H9 (cell line): ENCODE data around the gene ADAD2. TPM values are rescaled to one million over a fixed set of nuclear protein-coding genes. Genes with fewer than 3 reads are reported as not detected.

Experiments
- DNase-seq: peaks from one replicate; pipeline ENCODE4 v3.0.0-alpha.2; 2017
- H2AFZ ChIP-seq: one replicate; pipeline ENCODE4 v1.6.1; 2013; ENCODE audit warnings: mild to moderate bottlenecking, low read length, control low read depth, moderate library complexity
- H2AK5ac ChIP-seq: 2 replicates; pipeline ENCODE4 v1.6.1; 2013; ENCODE audit warnings: low read length, control low read depth, mixed read lengths; ENCODE audit not compliant: insufficient read length
- H2BK120ac ChIP-seq: one replicate; pipeline ENCODE4 v1.6.1; 2013; ENCODE audit warnings: low read depth, mild to moderate bottlenecking, low read length, control low read depth, inconsistent platforms; ENCODE audit not compliant: poor library complexity, severe bottlenecking
- H2BK12ac ChIP-seq: 2 replicates; pipeline ENCODE4 v1.6.1; 2013; ENCODE audit warnings: low read length, control low read depth, mixed read lengths, low read depth; ENCODE audit not compliant: insufficient read length
- H2BK15ac ChIP-seq: 2 replicates; pipeline ENCODE4 v1.6.1; 2013; ENCODE audit warnings: low read depth, low read length, control low read depth
- H2BK20ac ChIP-seq: one replicate; pipeline ENCODE4 v1.6.1; 2013; ENCODE audit warnings: low read depth, mild to moderate bottlenecking, low read length, control low read depth, inconsistent platforms; ENCODE audit not compliant: poor library complexity, severe bottlenecking
- H2BK5ac ChIP-seq: 2 replicates; pipeline ENCODE4 v1.6.1; 2013; ENCODE audit warnings: low read length, control low read depth, mixed read lengths; ENCODE audit not compliant: insufficient read length
- H3K14ac ChIP-seq: 2 replicates; pipeline ENCODE4 v1.6.1; 2013; ENCODE audit warnings: low read length, control low read depth; ENCODE audit not compliant: insufficient read depth
- H3K18ac ChIP-seq: 2 replicates; pipeline ENCODE4 v1.6.1; 2013; ENCODE audit warnings: low read depth, mild to moderate bottlenecking, mixed read lengths, low read length, control low read depth; ENCODE audit not compliant: insufficient read length
- H3K23ac ChIP-seq: 2 replicates; pipeline ENCODE4 v1.6.1; 2013; ENCODE audit warnings: low read length, control low read depth, mixed read lengths, low read depth; ENCODE audit not compliant: insufficient read length
- H3K23me2 ChIP-seq: 2 replicates; pipeline ENCODE4 v1.6.1; 2013; ENCODE audit warnings: low read depth, mild to moderate bottlenecking, mixed read lengths, low read length, control low read depth; ENCODE audit not compliant: insufficient read length, poor library complexity, severe bottlenecking
- H3K27ac ChIP-seq: 2 replicates; pipeline ENCODE4 v1.5.1; 2013; ENCODE audit warnings: low read length, control low read depth, mixed read lengths, low read depth; ENCODE audit not compliant: insufficient read length
- H3K27me3 ChIP-seq: 2 replicates; pipeline ENCODE4 v1.6.1; 2013; ENCODE audit warnings: low read length, control low read depth, inconsistent platforms; ENCODE audit not compliant: insufficient read depth
- H3K4ac ChIP-seq: 2 replicates; pipeline ENCODE4 v1.6.1; 2013; ENCODE audit warnings: low read depth, mild to moderate bottlenecking, control low read depth, inconsistent platforms, low read length, moderate library complexity
- H3K4me1 ChIP-seq: 2 replicates; pipeline ENCODE4 v1.6.1; 2013; ENCODE audit warnings: low read length, control low read depth, inconsistent platforms; ENCODE audit not compliant: insufficient read depth
- H3K4me2 ChIP-seq: 2 replicates; pipeline ENCODE4 v1.6.1; 2013; ENCODE audit warnings: low read length, control low read depth, mixed read lengths; ENCODE audit not compliant: insufficient read length, insufficient read depth
- H3K56ac ChIP-seq: 2 replicates; pipeline ENCODE4 v1.6.1; 2013; ENCODE audit warnings: low read depth, mild to moderate bottlenecking, mixed read lengths, low read length, control low read depth; ENCODE audit not compliant: insufficient read length
- H3K79me1 ChIP-seq: 2 replicates; pipeline ENCODE4 v1.6.1; 2013; ENCODE audit warnings: low read depth, mild to moderate bottlenecking, moderate library complexity, low read length, control low read depth, inconsistent platforms; ENCODE audit not compliant: insufficient read depth, poor library complexity, severe bottlenecking
- H3K79me2 ChIP-seq: 2 replicates; pipeline ENCODE4 v1.6.1; 2013; ENCODE audit warnings: low read length, control low read depth, inconsistent platforms; ENCODE audit not compliant: insufficient read depth
- H3K9ac ChIP-seq: 2 replicates; pipeline ENCODE4 v1.6.1; 2013; ENCODE audit warnings: low read length, control low read depth, mixed read lengths; ENCODE audit not compliant: insufficient read length; ENCODE audit errors: extremely low read depth
- H3K9me3 ChIP-seq: one replicate; pipeline ENCODE4 v1.6.1; 2013; ENCODE audit warnings: low read depth, low read length, inconsistent platforms; ENCODE audit not compliant: control insufficient read depth
- H3T11ph ChIP-seq: one replicate; pipeline ENCODE4 v1.6.1; 2013; ENCODE audit warnings: mild to moderate bottlenecking, low read length, control low read depth, inconsistent platforms
- H4K20me1 ChIP-seq: one replicate; pipeline ENCODE4 v1.6.1; 2013; ENCODE audit not compliant: control insufficient read depth, insufficient read length, insufficient read depth
- H4K5ac ChIP-seq: 2 replicates; pipeline ENCODE4 v1.6.1; 2013; ENCODE audit warnings: low read depth, mild to moderate bottlenecking, mixed read lengths, low read length, control low read depth; ENCODE audit not compliant: insufficient read length
- H4K8ac ChIP-seq: replicated peaks from 2 replicates; pipeline ENCODE4 v1.6.1; 2013; ENCODE audit warnings: low read length, control low read depth, mixed read lengths, low read depth; ENCODE audit not compliant: insufficient read length
- H4K91ac ChIP-seq: 2 replicates; pipeline ENCODE4 v1.6.1; 2013; ENCODE audit warnings: low read depth, mild to moderate bottlenecking, moderate library complexity, mixed read lengths, low read length, control low read depth; ENCODE audit not compliant: insufficient read length
- H3K27ac Mint-ChIP-seq, 3 experiments: 2 replicates in 2 of 3; 3 replicates in 1 of 3; pipeline ENCODE4 v1.8.0; 2020 to 2021; ENCODE audit warnings: mixed read lengths in 3 of 3, mild to moderate bottlenecking in 1 of 3, moderate library complexity in 1 of 3
- H3K27me3 Mint-ChIP-seq: 2 replicates; pipeline ENCODE4 v1.8.0; 2021; ENCODE audit warnings: low read depth, mild to moderate bottlenecking, moderate library complexity, mixed read lengths
- H3K36me3 Mint-ChIP-seq, 3 experiments: 2 replicates in 2 of 3; 3 replicates in 1 of 3; pipeline ENCODE4 v1.8.0; 2020 to 2021; ENCODE audit warnings: low read depth in 3 of 3, mixed read lengths in 3 of 3; ENCODE audit not compliant: insufficient read depth in 1 of 3
- H3K4me1 Mint-ChIP-seq, 2 experiments: 2 replicates each; pipeline ENCODE4 v1.8.0; 2020; ENCODE audit warnings: mixed read lengths in 2 of 2
- H3K4me3 Mint-ChIP-seq, 2 experiments: 2 replicates in 1 of 2; 3 replicates in 1 of 2; pipeline ENCODE4 v1.8.0; 2020 to 2021; ENCODE audit warnings: mild to moderate bottlenecking in 2 of 2, mixed read lengths in 2 of 2, moderate library complexity in 1 of 2
- H3K9me3 Mint-ChIP-seq, 2 experiments: 2 replicates in 1 of 2; 3 replicates in 1 of 2; pipeline ENCODE4 v1.8.0; 2020; ENCODE audit warnings: mild to moderate bottlenecking in 2 of 2, mixed read lengths in 2 of 2, moderate library complexity in 1 of 2
- CTCF ChIP-seq: fragments of 200-600 bp; sonication (generic); conservative IDR thresholded peaks from 3 replicates; pipeline ENCODE4 v1.8.0; 2021; ENCODE audit warnings: antibody characterized with exemption, mild to moderate bottlenecking
- WGBS: extraction: QIAGEN DNeasy Blood & Tissue Kit; methylation state at CpG from one replicate; pipeline ENCODE4 v1.1.7; 2013; ENCODE audit warnings: missing lambda C conversion rate, low lambda C conversion rate, mixed read lengths; ENCODE audit not compliant: insufficient read length; ENCODE audit errors: extremely low coverage; 5-methylcytosine and 5-hydroxymethylcytosine counted together
- total RNA-seq: library from RNA; stranded (reverse); gene quantifications from 2 replicates; pipeline ENCODE4 v1.2.1, GENCODE V29; 2021

The ADAD2 gene
- total RNA-seq, 1 experiment from 2014 or later = 1.0 TPM

DNA sequence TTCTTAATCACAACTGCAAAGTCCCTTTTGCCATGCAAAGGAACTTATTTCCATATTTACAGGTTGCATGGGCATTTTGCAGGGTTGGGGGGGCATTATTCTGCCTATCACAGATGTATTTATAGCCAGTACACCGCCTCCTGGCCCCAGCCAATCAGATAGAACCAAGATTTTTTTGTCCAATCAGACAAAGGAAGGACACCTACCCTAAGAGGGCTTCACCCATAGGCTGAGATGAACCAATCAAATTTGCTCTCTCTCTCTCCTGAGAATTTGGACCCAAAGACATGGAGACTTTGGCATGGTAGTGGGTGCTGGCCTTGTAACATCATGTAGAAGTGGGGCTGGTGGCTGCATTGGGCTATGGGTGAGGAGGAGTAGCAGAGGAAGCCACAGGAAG lies 52.8 kb downstream of the ADAD2 start:
- Histone ChIP-seq H2AK5ac (no peak overlapping the region), H3K4ac (no peak overlapping the region), H4K8ac (no peak overlapping the region), H3K9me3 (no peaks in the 10 kb centered on the region), H3K79me1 (no peaks in the 10 kb centered on the region), H3K23me2 (no peaks in the 10 kb centered on the region), H2BK15ac (no peak overlapping the region), H2BK120ac (no peak overlapping the region), H3K18ac (no peak overlapping the region), H3K79me2 (no peaks in the 10 kb centered on the region), H3K4me2 (no peak overlapping the region), H4K91ac (no peak overlapping the region), H2BK5ac (no peak overlapping the region), H3K27ac (no peak overlapping the region), H2AFZ (no peak overlapping the region), H2BK12ac (no peak overlapping the region), H3K27me3 (no peaks in the 10 kb centered on the region), H3K4me1 (no peaks in the 10 kb centered on the region), H2BK20ac (no peak overlapping the region), H3K14ac (no peak overlapping the region), H3T11ph (no peak overlapping the region), H3K56ac (no peak overlapping the region), H3K23ac (no peak overlapping the region), H4K5ac (no peak overlapping the region), H4K20me1 (no peaks in the 10 kb centered on the region), H3K9ac (no peak overlapping the region)
- no CpG with 5 or more reads among the region's 1 CpG for WGBS
- no peak overlapping the region for H3K4me3 Mint-ChIP-seq
- H3K27ac Mint-ChIP-seq = no peak overlapping the region
- TF ChIP-seq CTCF = no peak
- no peaks in the 10 kb centered on the region for H3K36me3 Mint-ChIP-seq
- peaks cover 8% of the 10 kb centered on the region for H3K27me3 Mint-ChIP-seq
- peaks cover 2 to 11% of the 10 kb centered on the region in 2 experiments; a peak in 2 of 4 replicates for H3K4me1 Mint-ChIP-seq
- peaks cover 0 to 4% of the 10 kb centered on the region in 2 experiments; a peak in 3 of 5 replicates for H3K9me3 Mint-ChIP-seq
- no peak for DNase-seq
